GM12864 (cell line): Measurements from ENCODE around the gene CD4.
"Not testable (repeated sequence)": the region's sequence is repeated elsewhere in the genome, so short reads cannot be mapped to it uniquely, and the experiment has no call there.

Source experiments
- DNase-seq: peaks from one replicate; pipeline ENCODE4 v3.0.0-alpha.2; 2011; ENCODE audit warnings: low read depth
- H3K4me3 ChIP-seq: 2 replicates; pipeline ENCODE4 v1.5.1; 2011; ENCODE audit warnings: mild to moderate bottlenecking, low read depth, low read length, control low read depth
- TF ChIP-seq, protein P1 (sequence below): IDR thresholded peaks from 2 replicates; pipeline ENCODE4 v1.5.1; 2011; ENCODE audit warnings: low read depth, mild to moderate bottlenecking, moderate library complexity, low read length, control low read depth, inconsistent platforms; ENCODE audit errors: missing control alignments

The CD4 gene

DNA sequence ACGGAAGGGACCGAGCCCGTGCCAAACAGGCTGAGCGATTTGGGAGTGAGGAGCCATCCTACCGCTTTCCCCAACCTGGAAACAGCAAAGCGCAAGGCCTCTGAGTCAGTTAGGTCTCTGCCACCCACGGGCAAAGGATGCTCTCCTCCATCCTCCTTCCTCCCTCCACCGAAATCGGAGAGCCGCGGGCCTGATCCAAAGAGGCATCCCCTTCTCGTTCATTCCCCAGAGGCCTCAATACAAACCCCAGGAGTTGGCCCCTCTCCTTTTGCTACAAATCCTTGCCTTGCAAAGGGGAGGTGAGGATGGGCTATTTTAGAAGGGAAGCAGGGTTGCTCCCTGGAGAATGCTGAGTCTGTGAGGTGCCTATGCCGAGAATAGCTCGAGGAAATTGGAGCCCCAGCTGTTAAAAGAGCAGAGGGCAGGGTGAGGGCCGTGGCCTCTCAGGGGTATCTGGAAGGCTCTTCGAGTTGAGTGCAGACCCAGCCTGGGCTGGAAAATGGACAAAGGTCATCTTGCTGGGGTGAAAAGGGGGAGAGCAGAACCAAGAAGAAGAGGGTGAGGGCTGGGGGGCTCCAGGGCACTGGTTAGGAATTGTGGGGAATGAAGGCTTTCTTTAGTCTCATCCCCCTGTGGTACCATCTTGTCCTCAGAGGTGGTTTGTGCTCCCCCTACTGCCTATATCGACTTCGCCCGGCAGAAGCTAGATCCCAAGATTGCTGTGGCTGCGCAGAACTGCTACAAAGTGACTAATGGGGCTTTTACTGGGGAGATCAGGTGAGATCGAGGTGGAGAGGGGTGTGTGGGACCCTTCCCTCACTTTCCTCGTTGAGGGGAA, 79.1 kb downstream of the CD4 start:
- TF ChIP-seq, protein P1, sequence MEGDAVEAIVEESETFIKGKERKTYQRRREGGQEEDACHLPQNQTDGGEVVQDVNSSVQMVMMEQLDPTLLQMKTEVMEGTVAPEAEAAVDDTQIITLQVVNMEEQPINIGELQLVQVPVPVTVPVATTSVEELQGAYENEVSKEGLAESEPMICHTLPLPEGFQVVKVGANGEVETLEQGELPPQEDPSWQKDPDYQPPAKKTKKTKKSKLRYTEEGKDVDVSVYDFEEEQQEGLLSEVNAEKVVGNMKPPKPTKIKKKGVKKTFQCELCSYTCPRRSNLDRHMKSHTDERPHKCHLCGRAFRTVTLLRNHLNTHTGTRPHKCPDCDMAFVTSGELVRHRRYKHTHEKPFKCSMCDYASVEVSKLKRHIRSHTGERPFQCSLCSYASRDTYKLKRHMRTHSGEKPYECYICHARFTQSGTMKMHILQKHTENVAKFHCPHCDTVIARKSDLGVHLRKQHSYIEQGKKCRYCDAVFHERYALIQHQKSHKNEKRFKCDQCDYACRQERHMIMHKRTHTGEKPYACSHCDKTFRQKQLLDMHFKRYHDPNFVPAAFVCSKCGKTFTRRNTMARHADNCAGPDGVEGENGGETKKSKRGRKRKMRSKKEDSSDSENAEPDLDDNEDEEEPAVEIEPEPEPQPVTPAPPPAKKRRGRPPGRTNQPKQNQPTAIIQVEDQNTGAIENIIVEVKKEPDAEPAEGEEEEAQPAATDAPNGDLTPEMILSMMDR = peak; percentile 34
- no peak for DNase-seq
- H3K4me3 ChIP-seq = peak overlapping the region; percentile 74

DNA sequence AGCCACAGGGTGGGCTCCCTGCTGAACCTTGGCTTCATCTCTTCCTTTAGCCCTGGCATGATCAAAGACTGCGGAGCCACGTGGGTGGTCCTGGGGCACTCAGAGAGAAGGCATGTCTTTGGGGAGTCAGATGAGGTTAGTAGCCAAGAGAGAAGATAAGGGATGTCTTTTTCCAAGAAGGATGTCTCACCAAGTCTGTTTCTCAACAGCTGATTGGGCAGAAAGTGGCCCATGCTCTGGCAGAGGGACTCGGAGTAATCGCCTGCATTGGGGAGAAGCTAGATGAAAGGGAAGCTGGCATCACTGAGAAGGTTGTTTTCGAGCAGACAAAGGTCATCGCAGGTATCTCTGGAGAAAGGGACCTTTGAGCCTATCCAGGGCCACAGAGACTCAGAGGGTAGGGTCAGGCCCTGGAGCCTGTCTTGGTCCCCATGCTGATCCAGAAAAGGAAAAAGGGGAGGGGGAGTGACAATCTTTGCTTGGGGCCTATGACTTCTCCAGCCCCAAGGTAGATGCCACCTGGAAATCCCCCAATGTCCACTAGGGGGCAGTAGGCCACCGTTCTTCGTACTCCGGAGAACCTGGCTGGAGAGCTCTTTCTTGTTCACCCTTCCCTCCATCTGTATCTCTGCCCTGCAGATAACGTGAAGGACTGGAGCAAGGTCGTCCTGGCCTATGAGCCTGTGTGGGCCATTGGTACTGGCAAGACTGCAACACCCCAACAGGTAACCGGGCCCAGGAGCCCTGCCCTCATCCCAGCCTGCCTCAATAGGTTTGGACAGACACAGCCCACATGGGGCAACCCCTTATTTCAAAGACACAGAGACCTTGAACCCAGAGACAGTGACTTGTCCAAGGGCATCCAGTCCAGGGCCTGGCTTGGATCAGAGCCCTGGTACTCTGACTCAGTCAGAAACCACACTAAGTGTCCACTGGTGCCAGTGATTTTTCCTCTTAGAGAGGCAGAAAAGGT, 80.0 kb downstream of the CD4 start:
- DNase-seq = no peak
- peak overlapping the region; percentile 74 for H3K4me3 ChIP-seq
- TF ChIP-seq, protein P1 = peak; percentile 95

DNA sequence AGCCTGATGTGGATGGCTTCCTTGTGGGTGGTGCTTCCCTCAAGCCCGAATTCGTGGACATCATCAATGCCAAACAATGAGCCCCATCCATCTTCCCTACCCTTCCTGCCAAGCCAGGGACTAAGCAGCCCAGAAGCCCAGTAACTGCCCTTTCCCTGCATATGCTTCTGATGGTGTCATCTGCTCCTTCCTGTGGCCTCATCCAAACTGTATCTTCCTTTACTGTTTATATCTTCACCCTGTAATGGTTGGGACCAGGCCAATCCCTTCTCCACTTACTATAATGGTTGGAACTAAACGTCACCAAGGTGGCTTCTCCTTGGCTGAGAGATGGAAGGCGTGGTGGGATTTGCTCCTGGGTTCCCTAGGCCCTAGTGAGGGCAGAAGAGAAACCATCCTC, 81.0 kb downstream of the CD4 start:
- not testable (repeated sequence) for H3K4me3 ChIP-seq, DNase-seq
